Inflammatory macrophage treated with lipopolysaccharide for 1 hour (primary cell): ENCODE measurements around the gene FBXO47.
"Not testable (repeated sequence)": the region's sequence is repeated elsewhere in the genome, so short reads cannot be mapped to it uniquely, and the experiment has no call there.

Experiments
- DNase-seq, 2 donors: peaks; one replicate each; pipeline ENCODE4 v3.0.0-alpha.2; 2020 to 2022

FBXO47 gene

DNA sequence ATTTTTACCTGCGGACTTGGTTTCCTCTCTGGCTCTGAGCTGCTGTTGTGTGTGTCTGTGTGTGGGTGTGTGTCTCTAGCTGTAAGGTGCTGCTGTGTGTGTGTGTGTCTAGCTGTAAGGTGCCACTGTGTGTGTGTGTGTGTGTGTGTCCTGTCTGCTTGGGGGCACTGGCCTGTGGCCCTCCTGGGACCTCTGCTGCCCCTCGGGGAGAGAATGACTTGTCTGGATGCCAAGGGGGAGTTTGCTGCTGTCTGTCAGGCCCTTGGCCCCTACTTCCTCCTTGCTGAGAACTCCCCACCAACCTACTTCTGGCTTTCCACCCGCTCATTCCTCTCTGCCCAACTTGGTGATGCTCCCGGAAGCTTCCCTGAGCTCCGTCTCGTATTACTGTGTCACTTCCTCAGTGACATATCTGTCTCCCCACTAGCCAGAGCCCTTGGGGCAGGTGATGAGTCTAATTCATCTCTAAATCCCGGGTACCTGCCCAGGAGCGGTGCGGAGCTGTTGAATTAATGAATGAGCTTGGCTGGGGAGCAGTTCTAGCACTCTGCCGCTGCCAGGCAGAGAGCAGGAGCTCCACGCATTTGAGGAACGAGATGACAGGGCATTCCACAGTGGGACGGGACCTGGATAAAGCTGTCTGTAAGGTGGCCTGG lies 45.3 kb downstream of the FBXO47 start:
- DNase-seq = peak; percentile 42 to 56

GRCh38 chr17:38920374-38921291 lies 46.6 kb downstream of the FBXO47 start:
- DNase-seq = no peak

- no peak for DNase-seq
Measured at GRCh38 chr17:38919316-38920078, 47.7 kb downstream of the FBXO47 start.

DNA sequence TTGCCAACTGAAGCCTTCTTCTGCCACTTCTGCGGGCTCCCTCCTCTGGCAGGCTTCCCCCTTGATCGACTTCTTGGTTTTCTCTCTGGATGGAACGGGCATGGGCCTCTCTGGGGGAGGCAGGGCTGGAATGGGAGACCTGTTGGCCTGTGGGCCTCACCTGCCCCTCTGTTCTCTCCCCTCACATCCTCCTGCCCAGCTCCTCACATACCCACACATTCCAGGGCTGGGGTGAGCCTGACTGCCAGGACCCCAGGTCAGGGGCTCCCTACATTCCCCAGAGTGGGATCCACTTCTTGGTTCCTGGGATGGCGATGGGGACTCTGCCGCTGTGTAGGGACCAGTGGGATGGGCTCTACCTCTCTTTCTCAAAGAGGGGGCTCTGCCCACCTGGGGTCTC lies 48.3 kb downstream of the FBXO47 start:
- no peak for DNase-seq

- no peak for DNase-seq
Measured at GRCh38 chr17:38918129-38918913, 48.9 kb downstream of the FBXO47 start.

DNA sequence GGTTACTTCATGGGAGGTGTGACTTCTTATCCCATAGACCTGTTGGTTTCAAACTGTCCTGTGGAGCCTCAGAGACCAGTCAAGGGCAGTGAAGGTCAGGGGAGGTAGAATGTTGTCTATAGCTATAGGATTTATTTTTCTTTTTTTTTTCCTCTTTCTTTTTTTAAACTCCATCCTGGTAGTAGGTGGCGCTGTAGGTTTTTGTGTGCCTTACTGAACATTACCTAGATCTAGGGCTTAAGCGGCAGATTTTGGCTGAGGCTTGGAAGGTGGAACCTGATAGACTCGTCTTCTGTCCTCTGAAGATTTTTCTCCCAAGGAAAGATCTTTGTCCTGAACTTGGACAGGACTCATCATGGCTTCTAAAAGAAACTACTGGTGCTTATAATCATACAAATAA lies 49.9 kb downstream of the FBXO47 start:
- DNase-seq = no peak

DNA sequence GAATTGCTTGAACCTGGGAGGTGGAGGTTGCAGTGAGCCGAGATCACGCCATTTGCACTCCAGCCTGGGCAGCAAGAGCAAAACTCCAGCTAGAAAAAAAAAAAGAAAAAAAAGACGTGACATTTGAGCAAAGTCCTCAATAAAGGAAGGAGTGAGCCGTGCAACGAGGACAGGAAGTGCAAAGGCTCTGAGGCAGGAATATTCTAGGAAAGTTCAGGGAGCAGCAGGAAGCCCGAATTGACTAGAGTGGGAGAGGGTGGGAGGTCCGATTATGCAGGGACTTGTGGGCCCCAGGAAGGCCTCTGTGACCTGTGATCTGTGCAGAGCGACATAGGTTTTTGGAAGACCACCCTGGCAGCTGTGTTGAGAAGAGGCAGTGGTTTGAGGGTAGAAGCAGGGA lies 50.4 kb downstream of the FBXO47 start:
- DNase-seq = no peak

GRCh38 chr17:38915639-38915995 lies 51.6 kb downstream of the FBXO47 start:
- DNase-seq = no peak

DNA sequence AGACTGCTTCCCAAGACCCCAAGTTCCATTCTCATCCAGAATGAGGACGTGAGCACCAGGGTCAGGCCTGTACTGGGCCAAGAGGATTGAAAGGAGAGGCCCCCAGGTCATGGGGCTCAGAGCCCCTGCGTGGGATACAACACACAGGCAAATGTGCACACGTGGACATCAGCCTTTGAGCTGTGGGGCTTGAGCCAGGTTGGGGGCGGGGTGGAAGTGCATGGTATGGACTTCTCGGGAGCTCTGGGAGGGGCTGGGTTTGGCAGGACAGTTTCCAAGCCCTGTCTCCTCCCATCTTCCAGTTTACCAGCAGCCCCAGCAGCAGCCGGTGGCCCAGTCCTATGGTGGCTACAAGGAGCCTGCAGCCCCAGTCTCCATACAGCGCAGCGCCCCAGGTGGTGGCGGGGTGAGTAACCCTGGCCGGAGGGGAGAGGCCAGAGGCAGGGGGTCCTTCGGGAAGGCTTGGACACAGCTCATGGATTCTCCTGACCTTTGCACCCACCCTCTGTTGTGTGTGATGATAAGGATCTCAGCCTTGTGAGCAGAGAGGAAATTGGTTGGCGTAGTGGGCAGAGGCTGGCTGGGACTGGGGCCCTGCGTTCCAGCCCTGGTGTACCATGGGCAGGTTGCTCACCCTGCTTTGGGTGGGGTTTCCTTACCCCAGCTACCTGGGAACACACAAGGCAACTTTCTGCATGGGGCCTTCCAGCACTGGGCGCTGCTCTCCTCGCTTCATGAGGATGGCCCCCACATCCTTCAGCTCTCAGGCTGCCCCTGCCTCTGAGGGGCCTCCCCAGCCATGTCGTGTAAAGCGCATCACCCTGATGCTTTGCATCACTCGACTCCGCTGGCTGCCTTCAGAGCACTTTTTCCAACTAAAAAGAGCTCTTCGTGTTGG lies 52.2 kb downstream of the FBXO47 start:
- DNase-seq = no peak

- DNase-seq = no peak
Measured at GRCh38 chr17:38912221-38912813, 54.9 kb downstream of the FBXO47 start.

DNA sequence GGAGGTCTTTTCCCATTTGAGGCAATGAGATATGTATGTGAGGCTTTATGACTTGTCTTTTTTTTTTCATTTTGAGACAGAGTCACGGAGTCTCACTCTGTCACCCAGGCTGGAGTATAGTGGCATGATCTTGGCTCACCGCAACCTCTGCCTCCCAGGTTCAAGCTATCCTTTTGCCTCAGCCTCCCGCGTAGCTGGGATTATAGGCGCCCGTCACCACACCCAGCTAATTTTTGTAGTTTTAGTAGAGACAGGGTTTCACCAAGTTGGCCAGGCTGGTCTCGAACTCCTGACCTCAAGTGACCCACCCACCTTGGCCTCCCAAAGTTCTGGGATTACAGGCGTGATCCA lies 55.5 kb downstream of the FBXO47 start:
- not testable (repeated sequence) for DNase-seq

- no peak for DNase-seq
Measured at GRCh38 chr17:38911081-38911730, 56.0 kb downstream of the FBXO47 start.

DNA sequence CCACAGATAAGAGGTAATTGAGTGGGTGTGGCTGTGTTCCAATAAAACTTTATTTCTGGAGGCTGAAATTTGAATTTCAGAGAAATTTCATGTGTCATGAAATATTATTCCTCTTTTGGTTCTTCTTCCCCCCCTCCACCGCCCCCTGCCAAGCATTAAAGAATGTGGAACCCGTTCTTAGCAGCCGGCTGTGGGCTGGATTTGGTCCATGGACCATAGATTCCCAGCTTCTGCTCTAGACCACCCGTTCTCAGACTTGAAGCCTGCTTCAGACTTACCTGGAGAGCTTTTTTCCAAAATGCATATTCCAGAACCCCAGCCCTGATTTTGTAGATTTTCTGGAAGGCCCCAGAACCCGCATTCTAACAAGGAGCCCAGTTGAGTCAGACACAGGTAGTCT lies 56.9 kb downstream of the FBXO47 start:
- no peak for DNase-seq

- DNase-seq = no peak
Measured at GRCh38 chr17:38908676-38909181, 58.5 kb downstream of the FBXO47 start.

GRCh38 chr17:38907930-38908675 lies 59.1 kb downstream of the FBXO47 start:
- no peak for DNase-seq

DNA sequence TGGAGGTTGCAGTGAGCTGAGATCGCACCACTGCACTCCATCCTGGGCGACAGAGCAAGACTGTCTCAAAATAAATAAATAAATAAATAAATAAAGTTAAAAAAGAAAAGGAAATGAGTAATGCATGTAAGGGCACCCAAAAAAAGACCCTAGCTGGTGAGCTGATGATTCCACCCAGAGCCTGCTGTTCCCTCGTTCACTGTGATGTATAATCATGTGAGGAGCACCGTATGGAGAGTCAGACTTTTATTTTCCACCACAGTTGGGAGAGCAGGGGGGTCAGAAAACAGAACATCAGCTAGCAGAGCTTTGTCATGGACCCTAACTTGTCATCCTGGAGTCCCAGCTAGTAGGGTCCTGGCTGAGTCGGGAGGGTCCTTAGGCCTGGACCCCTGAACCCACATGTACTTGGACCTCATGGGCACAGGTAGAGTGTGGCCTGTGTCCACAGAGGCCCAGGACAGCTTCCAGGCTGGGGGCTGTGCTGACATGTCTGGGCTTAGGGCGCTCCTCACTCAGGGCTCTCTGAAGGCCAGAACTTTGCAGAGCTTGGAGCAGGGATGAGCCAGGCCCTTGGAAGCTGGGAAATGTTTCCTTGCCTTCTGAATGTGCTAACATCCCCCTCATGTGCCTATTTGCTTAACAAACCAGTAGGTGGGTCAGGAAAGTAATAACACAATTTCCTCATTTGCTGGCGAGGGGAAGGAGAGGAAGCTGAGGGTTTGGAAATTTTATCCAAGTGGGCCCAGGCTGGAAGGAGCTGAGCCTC lies 60.6 kb downstream of the FBXO47 start:
- DNase-seq = peak; percentile 56 to 87

- DNase-seq = no peak
Measured at GRCh38 chr17:38905375-38905774, 61.8 kb downstream of the FBXO47 start.

DNA sequence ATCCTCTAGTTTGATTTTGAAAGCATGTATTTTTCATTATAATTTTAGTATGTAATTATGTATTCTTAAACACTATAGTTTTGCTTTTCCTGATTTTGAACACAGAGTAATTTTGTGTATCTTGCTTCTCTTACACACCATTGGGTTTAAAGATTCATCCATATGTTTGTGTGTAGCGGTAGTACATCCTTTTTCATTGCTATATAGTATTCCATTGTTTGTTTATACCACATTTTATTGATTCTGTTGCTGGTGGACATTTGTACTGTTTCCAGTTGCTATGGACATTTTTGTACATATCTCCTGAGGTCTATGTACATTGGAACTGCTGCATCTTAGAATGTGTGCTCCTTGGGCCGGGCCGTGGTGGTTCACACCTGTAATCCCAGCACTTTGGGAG lies 62.3 kb downstream of the FBXO47 start:
- DNase-seq = no peak

DNA sequence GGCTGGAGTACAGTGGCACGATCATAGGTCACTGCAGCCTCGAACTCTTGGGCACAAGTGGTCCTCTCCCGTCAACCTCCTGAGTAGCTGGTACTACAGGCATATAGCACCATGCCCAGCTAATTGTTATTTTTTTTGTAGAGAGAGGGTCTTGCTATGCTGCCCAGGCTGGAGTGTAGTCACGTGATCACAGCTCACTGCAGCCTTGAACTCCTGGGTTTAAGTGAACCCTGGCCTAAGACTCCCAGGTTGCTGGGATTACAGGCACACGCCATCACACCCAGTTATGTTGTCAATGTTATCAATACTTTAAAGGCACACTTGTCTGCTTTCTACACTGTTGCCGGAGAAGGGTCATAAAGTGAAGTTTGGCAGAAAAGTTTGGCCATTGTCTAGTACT lies 63.8 kb downstream of the FBXO47 start:
- no peak for DNase-seq
